Mucosa of descending colon (tissue), 3 donors: Measurements from ENCODE around the gene SMARCD3. TPM values are rescaled to one million over a fixed set of nuclear protein-coding genes. Genes with fewer than 3 reads are reported as not detected.

ENCODE experiments used
- ATAC-seq: fragments of 200-7000 bp; cut with Tn5 transposase; one replicate; pipeline ENCODE4 v1.9.1; 2020; ENCODE audit warnings: mild to moderate bottlenecking, moderate library complexity
- DNase-seq, 3 donors: peaks; one replicate each; pipeline ENCODE4 v3.0.0-alpha.2; 2020
- H3K36me3 ChIP-seq: fragments of 200-600 bp; one replicate; pipeline ENCODE4 v1.8.0; 2021; ENCODE audit warnings: low read depth, mild to moderate bottlenecking
- H3K4me1 ChIP-seq: fragments of 200-600 bp; one replicate; pipeline ENCODE4 v1.8.0; 2021; ENCODE audit warnings: low read depth, mild to moderate bottlenecking
- H3K4me3 ChIP-seq: fragments of 200-600 bp; one replicate; pipeline ENCODE4 v1.8.0; 2021; ENCODE audit warnings: mild to moderate bottlenecking
- H3K9me3 ChIP-seq: fragments of 200-600 bp; one replicate; pipeline ENCODE4 v1.8.0; 2021; ENCODE audit warnings: mild to moderate bottlenecking
- intact Hi-C, 2 donors: fragments of 100-400 bp; cut with DNase I in 1 of 2; cut with micrococcal nuclease in 1 of 2; formaldehyde crosslinking; loops; one replicate each; pipeline versions ENCODE4 v1.11.0 to v1.11.1; 2022; cut with DNase I, micrococcal nuclease
- total RNA-seq, 3 donors: library from RNA; stranded (reverse); fragmentation: NEBNext Ultra II Directional in 2 of 3; extraction: Animal tissue kit (Norgen Biotek cat#: 25700) in 2 of 3; gene quantifications; one replicate each; pipeline versions ENCODE4 v1.2.1 to v1.2.4, GENCODE V29; 2021 to 2023
- TF ChIP-seq, protein P1 (sequence below): fragments of 200-600 bp; IDR thresholded peaks from one replicate; pipeline ENCODE4 v1.8.0; 2022; ENCODE audit warnings: antibody characterized with exemption, mild to moderate bottlenecking
- donor health status: DM: no; HTN: no; CAD: no; lungs with moderate emphysema.
- donor health status: DM: no; HTN: no; CAD: no.
- donor health status: DM: no; HTN: yes; CAD: no.

The SMARCD3 gene
- total RNA-seq, 3 donors from 2014 or later, result 5.1 to 44.3 (median 10.0) TPM

DNA sequence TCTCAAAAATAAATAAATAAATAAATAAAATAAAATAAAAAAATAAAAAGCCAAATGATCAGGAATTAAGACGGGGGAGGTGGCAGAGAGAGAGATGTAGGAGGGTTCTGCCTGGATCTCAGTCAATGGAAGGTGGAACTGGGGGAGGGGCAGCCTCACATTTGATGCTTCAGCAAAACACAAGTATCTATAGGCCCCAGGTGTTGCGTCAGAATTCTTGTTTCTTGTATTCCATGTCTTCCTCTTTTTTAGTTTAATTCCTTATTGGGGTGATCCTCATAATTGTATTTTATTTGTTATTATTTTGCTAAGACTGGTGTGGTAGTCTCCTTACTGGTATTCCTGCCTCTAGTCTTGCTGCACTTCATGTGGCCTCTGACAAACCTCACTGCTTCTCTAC is 41.4 kb upstream of the SMARCD3 start:
- Histone ChIP-seq H3K36me3 (no peaks in the 10 kb centered on the region), H3K9me3 (no peaks in the 10 kb centered on the region), H3K4me3 (no peak overlapping the region), H3K4me1 (no peaks in the 10 kb centered on the region)
- DNase-seq (no peak), ATAC-seq (no peak)
- intact Hi-C loops, result no loop called here
- TF ChIP-seq, protein P1, sequence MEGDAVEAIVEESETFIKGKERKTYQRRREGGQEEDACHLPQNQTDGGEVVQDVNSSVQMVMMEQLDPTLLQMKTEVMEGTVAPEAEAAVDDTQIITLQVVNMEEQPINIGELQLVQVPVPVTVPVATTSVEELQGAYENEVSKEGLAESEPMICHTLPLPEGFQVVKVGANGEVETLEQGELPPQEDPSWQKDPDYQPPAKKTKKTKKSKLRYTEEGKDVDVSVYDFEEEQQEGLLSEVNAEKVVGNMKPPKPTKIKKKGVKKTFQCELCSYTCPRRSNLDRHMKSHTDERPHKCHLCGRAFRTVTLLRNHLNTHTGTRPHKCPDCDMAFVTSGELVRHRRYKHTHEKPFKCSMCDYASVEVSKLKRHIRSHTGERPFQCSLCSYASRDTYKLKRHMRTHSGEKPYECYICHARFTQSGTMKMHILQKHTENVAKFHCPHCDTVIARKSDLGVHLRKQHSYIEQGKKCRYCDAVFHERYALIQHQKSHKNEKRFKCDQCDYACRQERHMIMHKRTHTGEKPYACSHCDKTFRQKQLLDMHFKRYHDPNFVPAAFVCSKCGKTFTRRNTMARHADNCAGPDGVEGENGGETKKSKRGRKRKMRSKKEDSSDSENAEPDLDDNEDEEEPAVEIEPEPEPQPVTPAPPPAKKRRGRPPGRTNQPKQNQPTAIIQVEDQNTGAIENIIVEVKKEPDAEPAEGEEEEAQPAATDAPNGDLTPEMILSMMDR, result no peak

DNA sequence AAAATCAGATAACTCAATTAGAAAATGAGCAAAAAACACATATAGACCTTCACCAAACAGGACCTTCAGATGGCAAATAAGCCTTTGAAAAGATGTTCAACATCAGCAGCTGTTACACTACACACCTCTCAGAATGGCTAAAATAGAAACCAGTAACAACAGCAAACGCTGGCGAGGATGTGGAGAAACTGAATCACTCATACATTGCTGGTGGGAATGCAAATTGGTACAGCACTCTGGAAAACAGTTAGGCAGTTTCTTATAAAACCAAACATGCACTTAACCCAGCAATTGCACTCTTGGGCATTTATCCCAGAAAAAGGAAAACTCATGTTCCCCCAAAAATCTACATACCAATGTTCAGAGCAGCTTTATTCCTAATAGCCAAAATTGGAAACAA is 37.7 kb upstream of the SMARCD3 start:
- intact Hi-C loops, result no loop called here
- no peak for DNase-seq
- Histone ChIP-seq H3K9me3 (no peaks in the 10 kb centered on the region), H3K4me1 (no peaks in the 10 kb centered on the region), H3K36me3 (no peaks in the 10 kb centered on the region), H3K4me3 (no peak overlapping the region)
- TF ChIP-seq, protein P1, result no peak
- no peak for ATAC-seq

GRCh38 chr7:151283302-151283701 is 34.8 kb upstream of the SMARCD3 start:
- TF ChIP-seq, protein P1, result no peak
- no peaks in the 10 kb centered on the region for H3K36me3 ChIP-seq
- no peak overlapping the region for H3K4me3 ChIP-seq
- no peaks in the 10 kb centered on the region for H3K9me3 ChIP-seq
- DNase-seq (no peak), ATAC-seq (no peak)
- intact Hi-C loops, result no loop called here
- H3K4me1 ChIP-seq, result no peaks in the 10 kb centered on the region

GRCh38 chr7:151282111-151282510 is 33.6 kb upstream of the SMARCD3 start:
- intact Hi-C loops, result no loop called here
- ATAC-seq (no peak), DNase-seq (no peak)
- no peaks in the 10 kb centered on the region for H3K9me3 ChIP-seq
- no peaks in the 10 kb centered on the region for H3K4me1 ChIP-seq
- TF ChIP-seq, protein P1, result no peak
- no peaks in the 10 kb centered on the region for H3K36me3 ChIP-seq
- no peak overlapping the region for H3K4me3 ChIP-seq

GRCh38 chr7:151281686-151282085 is 33.2 kb upstream of the SMARCD3 start:
- H3K4me1 ChIP-seq, result no peaks in the 10 kb centered on the region
- DNase-seq (no peak), ATAC-seq (no peak)
- no peak overlapping the region for H3K4me3 ChIP-seq
- intact Hi-C loops, result no loop called here
- no peaks in the 10 kb centered on the region for H3K9me3 ChIP-seq
- TF ChIP-seq, protein P1, result no peak
- H3K36me3 ChIP-seq, result no peaks in the 10 kb centered on the region

DNA sequence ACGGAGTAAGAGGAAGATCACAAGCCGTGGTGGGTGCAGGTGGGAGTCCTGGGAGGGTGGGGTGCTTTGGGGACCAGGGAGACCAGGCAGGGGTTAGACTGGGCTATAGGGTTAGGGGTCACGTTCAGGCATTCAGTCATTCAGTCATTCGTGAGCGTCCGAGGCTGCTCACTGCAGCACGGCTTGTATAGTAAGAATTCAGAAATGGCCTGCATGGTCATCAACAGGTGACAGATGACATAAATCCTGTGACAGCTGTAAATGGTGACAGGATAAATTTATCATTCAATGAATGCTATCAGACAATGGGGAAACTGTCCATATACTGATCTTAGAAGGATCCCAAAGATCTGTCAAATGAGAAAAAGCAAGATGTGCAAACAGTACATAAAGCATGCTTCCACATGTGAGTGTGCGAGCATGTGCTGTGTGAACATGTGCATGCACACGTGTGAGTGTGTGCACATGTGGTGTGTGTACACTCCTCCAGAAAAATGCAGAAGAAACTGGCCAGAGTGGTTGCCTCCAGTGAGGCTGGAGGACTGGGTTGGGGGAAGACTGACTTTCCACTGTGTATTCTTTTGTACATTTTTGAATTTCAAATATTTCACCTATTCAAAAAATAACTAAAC is 32.0 kb upstream of the SMARCD3 start:
- H3K9me3 ChIP-seq, result no peaks in the 10 kb centered on the region
- intact Hi-C loops, result no loop called here
- no peak overlapping the region for H3K4me3 ChIP-seq
- H3K36me3 ChIP-seq, result no peaks in the 10 kb centered on the region
- H3K4me1 ChIP-seq, result no peaks in the 10 kb centered on the region
- TF ChIP-seq, protein P1, result no peak
- DNase-seq (no peak), ATAC-seq (no peak)
